Frontal cortex (tissue), 4 donors: ENCODE results near the gene MLXIPL. TPM values are rescaled to one million over a fixed set of nuclear protein-coding genes. Genes with fewer than 3 reads are reported as not detected.
A peak's percentile ranks its signal among the peaks of the same experiment; 100 is the strongest.
"Not testable (repeated sequence)": the region's sequence is repeated elsewhere in the genome, so short reads cannot be mapped to it uniquely, and the experiment has no call there.

Experiments
- DNase-seq, 2 donors: peaks; one replicate each; pipeline ENCODE4 v3.0.0; 2012; ENCODE audit warnings: low spot score in 2 of 2
- FAIRE-seq: peaks from 2 replicates; lab custom pipeline; 2012; peaks lifted over from hg19 to GRCh38; lab: Jason Lieb, UNC
- total RNA-seq: library from RNA; depleted of rRNA; stranded (reverse); fragments of >200 nt; gene quantifications from one replicate; pipeline ENCODE4 v1.2.3, GENCODE V29; 2014
- donor health status: control.
- donor health status: control.
- donor health status: control.

Gene MLXIPL
- total RNA-seq, 1 donor from 2014 or later, result not detected

GRCh38 chr7:73593207-73594045, 30.9 kb downstream of the MLXIPL start:
- DNase-seq (no peak), FAIRE-seq (no peak)

GRCh38 chr7:73586911-73587310, 37.4 kb downstream of the MLXIPL start:
- DNase-seq (no peak), FAIRE-seq (no peak)

- no peak for DNase-seq
- no peak for FAIRE-seq
These were observed 39.1 kb downstream of the MLXIPL start for GRCh38 chr7:73585196-73585595.

DNA sequence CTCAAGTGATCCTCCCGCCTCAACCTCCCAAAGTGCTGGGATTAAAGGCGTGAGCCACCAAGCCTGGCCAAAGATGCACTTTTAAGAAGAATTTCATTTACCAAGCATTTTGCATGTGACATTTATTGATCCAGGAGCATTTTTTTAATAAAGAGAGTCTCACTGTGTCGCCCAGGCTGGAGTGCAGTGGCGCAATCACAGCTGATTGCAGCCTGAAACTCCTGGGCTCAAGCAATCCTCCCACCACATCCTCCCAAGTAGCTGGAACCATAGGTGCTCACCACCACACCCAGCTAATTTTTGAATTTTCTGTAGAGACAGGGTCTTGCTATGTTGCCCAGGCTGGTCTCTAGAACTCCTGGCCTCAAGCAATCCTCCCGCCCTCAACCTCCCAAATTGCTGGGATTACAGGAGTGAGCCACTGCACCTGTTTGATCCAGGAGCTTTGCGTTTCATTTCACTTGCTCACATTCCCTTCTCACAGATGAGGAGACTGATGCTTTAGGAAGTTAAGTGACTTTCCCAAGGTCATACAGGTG, 41.6 kb downstream of the MLXIPL start:
- FAIRE-seq, result no peak

GRCh38 chr7:73581006-73581405, 43.3 kb downstream of the MLXIPL start:
- not testable (repeated sequence) for FAIRE-seq, DNase-seq

More for the DNA sequence above, 41.6 kb downstream of the MLXIPL start:
- DNase-seq, result no peak

DNA sequence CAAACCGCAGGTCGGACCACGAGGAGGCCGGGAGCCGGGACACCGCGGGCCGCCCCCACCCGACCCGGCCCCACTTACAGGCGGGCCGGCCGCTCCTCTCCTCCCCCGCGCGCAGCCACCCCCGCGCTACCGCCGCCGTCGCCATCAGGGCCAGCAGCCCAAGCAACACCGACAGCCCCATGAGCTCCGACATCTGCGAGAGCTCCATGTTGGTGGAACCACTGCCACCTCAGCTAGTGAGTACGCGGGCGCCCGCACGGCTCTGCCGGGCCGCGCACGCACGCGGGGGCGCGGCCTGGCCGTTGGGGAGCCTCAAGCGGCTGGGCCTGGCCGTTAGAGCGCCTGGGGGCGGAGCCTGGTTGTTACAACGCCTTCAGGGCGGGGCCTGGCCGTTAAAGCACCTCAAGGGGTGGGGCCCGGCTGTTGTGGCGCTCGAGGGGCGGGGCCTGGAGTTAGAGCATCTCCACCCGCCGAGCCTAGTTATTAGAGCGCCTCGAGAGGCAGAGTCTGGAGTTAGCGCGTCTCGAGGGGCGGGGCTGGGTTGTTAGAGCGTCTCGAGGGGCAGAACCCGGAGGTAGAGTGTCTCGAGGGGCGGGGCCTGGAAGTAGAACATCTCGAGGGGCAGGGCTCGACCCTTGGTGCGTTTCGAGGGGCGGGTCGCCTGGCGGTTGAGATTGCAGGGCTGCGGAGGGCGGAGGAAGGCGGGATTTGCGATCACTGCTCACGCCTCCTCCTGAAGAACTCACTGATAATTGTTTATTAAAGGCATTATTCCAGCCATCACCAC, 45.8 kb downstream of the MLXIPL start, which contains the start of gene TBL2:
TSS of gene TBL2 (minus strand) at position 238 of the 787 bp plus-strand sequence. CDS start at position 208, 30 bp downstream.
- no peak for FAIRE-seq
- DNase-seq, result peak; percentile 99 to 100

DNA sequence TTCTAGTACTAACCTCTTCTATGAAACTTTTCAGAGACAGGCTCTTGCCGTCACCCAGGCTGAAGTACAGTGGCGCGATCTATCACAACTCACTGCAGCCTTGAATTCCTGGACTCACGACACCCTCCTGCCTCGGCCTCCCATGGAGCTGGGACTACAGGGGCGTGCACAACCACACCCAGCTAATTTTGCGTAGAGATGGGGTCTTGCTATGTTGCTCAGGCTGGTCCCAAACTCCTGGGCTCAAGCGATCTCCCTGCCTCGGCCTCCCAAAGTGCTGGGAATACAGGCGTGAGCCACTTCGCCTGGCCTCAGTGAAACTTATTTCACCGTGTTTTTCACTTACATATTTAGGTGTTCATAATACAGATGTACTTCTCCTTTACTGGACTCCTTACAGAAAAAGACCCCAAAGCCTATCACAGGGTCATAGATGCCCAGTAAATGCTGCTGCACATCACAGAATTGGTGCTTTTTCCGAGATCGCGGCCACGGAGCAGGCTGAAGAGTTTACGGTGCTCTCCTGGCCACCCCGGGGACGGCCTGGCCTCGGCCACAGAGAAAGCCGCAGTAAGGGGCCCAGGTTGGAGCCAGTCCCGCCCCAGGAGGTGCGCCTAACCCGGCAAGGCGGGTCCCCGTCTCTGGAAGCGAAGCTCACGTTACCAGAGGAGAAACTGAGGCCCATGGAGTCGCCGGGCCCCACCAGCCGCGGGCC, 46.5 kb downstream of the MLXIPL start:
- no peak for FAIRE-seq
- DNase-seq, result no peak

GRCh38 chr7:73573791-73574190, 50.5 kb downstream of the MLXIPL start:
- DNase-seq (no peak), FAIRE-seq (no peak)

GRCh38 chr7:73573276-73573675, 51.0 kb downstream of the MLXIPL start:
- DNase-seq, result no peak
- no peak for FAIRE-seq

DNA sequence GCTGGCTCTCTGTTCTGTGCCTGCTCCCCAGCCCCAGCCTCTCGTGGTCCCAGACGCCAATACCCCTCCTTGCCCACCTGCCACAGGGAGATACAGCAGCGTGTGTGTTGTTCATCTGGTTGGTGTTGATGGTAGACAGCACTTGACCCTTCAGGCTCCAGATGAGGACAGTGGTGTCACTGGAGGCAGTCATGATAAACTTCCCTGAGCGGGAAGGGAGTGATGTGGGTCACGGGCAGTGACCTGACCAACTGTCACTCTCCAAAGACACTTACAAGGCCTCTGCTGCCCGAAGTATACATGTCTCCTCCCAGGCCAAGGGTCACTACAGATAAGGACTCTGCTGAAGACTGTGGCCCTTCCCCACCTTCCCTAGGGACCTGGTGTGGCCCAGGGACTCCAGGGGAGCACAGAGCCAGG, 51.5 kb downstream of the MLXIPL start:
- FAIRE-seq (no peak), DNase-seq (no peak)

DNA sequence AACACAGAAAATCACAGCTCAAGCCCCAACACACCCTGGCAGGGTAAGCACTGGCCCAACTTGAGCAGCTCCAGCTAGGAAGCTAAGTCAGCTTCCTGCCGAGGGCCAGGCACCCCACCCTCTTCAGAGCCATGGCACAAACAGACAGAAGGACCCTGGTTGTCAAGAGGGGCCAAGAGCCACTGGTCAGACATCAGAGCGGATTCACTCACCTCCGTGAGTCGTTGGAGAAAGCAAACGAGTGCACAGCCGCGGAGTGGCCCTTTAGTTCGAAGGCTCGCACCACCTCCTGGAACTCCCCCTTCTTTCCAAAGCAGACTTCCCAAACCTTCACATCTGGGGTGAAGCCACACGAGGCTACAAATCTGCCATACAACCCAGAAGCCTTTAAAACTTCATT, 53.3 kb downstream of the MLXIPL start:
- no peak for FAIRE-seq

DNA sequence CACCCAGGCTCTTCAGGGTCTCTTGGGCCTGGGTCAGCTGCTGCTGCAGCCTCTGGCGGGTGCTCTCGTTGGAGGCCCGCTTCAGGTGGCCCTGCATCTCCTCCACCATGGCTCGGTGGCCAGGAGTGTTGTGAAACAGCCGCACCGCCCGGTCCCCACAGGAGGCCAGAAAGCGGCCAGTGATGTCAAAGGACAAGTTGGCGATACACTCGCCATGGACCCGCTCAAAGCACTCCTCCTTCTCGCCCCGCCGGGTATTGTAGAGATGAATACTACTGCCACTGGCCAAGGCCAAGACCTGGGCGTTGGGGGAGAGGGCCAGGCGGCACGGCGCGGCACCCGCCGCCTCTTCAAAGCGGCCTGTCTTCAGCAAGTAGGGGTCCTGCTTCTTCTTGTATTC, 53.8 kb downstream of the MLXIPL start:
- DNase-seq, result no peak
- no peak for FAIRE-seq

More for the DNA sequence above, 53.3 kb downstream of the MLXIPL start:
- DNase-seq, result no peak

DNA sequence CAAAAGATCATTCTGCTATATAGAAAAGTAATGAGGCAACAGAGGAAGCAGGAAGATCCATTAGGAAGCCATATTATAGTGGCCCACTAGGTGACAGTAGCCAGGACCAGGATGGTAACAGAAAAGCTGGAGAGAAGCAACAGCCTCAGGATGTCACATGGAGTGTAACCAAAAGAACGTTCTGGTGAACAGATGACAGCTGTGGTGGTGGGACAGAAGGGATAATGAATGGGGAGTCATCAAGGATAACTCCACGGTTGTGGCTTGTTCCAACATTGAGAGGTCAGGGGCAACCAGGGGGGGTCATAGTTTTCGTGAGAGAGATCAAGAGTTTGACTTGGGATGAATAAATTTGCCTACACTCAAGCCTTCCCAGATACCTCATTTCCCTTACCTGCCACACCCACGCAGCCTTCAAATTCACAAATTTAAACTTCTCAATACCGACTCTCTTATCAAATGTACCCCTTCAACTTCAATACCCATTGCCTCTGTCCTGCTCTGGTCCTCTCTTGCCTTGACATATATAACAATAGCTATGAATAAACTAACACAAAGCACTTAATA, 55.2 kb downstream of the MLXIPL start:
- DNase-seq, result no peak
- no peak for FAIRE-seq

- FAIRE-seq, result no peak
- DNase-seq, result no peak
These were observed 56.3 kb downstream of the MLXIPL start for GRCh38 chr7:73567846-73568685.

DNA sequence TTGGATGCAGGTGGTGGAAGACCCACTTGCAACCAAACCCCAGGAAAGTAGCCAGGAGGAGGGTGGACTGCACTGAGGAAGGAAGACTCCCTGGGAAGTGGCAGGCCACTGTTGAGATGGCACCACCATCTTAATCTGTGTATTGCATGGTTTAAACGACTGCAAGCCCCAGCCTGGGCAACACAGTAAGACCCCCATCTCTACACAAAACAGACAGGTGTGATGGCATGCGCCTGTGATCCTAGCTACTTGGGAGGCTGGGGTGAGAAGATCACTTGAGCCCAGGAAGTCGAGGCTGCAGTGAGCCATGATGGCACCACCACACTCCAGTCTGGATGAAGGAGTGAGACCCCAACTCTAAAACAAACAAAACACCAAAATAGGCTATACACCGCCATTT, 57.2 kb downstream of the MLXIPL start:
- FAIRE-seq, result no peak
- DNase-seq, result no peak

- FAIRE-seq, DNase-seq: not testable (repeated sequence)
These were observed 57.9 kb downstream of the MLXIPL start for GRCh38 chr7:73566431-73566830.

DNA sequence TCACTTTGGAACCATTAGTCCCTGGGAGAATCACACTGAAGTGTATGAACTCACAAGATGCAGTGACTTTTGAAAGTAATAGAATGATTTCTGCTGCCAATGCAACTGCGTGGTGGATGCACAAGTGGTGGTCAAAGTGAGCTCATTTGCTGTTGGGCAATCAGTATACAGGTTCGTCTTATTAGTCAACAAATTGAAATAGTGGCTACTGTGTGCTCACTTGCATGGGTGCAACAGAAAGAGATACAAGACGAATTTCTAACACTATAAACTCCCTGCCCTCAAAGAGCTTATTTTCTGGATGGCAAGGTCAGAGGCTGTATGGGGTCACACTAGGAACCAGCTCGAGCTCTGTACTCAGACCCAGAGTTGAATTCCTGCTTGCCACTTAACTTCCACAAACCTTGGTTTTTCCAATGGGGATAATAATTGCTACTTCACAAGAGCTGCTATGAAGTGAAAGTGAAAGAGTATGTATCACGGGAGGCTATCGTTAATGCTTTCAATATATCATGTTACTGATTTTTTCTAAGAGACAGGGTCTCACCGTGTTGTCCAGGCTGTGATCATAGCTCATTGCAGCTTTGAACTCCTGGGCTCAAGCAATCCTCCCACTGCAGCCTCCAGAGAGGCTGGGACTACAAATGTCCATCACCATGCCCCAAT, 58.5 kb downstream of the MLXIPL start:
- DNase-seq, result no peak
- no peak for FAIRE-seq

GRCh38 chr7:73560109-73560835, 64.0 kb downstream of the MLXIPL start:
- DNase-seq (no peak), FAIRE-seq (no peak)
